Measurements from ENCODE around the gene KIF13A. TPM values are rescaled to one million over a fixed set of nuclear protein-coding genes. Genes with fewer than 3 reads are reported as not detected.

The KIF13A gene
- total RNA-seq, 2 donors from 2014 or later, result 35.3 to 45.0 TPM

DNA sequence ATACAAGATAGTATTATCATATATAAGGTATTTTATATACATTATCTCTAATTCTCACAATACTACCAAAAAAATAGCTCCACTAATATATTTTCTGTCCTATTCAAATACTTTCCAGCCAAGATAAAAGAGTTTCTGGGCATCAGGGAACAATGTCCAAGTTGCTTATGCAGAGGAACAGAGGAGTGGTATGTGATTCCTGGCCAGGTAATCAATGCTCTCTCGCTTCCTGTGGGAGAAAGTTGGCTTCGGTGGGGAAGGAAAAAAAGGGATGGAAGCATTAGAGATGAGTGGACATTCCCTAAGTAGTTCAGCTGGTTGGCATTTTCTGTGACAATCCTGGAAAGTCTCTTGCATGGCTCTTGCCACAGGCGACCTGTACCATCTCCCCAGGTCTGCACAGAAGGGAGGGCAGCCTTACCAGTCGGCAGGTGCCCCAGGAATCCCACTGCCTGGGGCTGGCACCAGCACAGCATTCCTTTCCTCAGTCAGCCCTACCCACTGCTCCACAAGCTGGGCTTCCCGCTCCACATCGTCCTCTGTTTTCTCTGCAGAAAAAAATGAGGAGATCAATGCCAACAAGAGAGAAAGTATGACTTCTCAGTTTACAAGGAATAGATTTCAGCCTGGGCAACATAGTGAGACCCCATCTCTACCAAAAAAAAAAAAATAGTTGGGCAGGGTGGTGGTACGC lies 202.2 kb downstream of the KIF13A start:
- H3K4me1 ChIP-seq (ENCODE audit: control insufficient read depth, insufficient read depth, low read length), result no peaks in the 10 kb centered on the region
- Mint-ChIP-seq H3K4me3 (no peak overlapping the region), H3K9me3 (no peaks in the 10 kb centered on the region), H3K36me3 (ENCODE audit: low read depth) (peaks cover 55% of the 10 kb centered on the region), H3K4me1 (peaks cover 16% of the 10 kb centered on the region), H3K27ac (no peak overlapping the region), H3K27me3 (ENCODE audit: insufficient read depth) (no peaks in the 10 kb centered on the region)
- H3K27me3 ChIP-seq (ENCODE audit: control insufficient read depth, insufficient read depth, low read length, poor library complexity, severe bottlenecking), result no peaks in the 10 kb centered on the region
- H3K27ac ChIP-seq (ENCODE audit: low read depth, low read length), result no peak overlapping the region
- H3K4me3 ChIP-seq (ENCODE audit: low read length), result no peak overlapping the region
- H3K9ac ChIP-seq (ENCODE audit: extremely low read depth, low read length, poor library complexity, severe bottlenecking), result no peak overlapping the region
- DNase-seq, result no peak
- WGBS, 2 experiments (ENCODE audit: insufficient coverage in 1 of 2, insufficient read length in 1 of 2), result 91 to 93% methylated on average over 5 to 7 of the region's 7 CpGs
- TF ChIP-seq, protein P1, sequence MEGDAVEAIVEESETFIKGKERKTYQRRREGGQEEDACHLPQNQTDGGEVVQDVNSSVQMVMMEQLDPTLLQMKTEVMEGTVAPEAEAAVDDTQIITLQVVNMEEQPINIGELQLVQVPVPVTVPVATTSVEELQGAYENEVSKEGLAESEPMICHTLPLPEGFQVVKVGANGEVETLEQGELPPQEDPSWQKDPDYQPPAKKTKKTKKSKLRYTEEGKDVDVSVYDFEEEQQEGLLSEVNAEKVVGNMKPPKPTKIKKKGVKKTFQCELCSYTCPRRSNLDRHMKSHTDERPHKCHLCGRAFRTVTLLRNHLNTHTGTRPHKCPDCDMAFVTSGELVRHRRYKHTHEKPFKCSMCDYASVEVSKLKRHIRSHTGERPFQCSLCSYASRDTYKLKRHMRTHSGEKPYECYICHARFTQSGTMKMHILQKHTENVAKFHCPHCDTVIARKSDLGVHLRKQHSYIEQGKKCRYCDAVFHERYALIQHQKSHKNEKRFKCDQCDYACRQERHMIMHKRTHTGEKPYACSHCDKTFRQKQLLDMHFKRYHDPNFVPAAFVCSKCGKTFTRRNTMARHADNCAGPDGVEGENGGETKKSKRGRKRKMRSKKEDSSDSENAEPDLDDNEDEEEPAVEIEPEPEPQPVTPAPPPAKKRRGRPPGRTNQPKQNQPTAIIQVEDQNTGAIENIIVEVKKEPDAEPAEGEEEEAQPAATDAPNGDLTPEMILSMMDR (conservative IDR thresholded peaks at IDR 0.05), result no peak
- peaks cover 68% of the 10 kb centered on the region for H3K36me3 ChIP-seq (ENCODE audit: control insufficient read depth, insufficient read depth, low read length)
- H3K9me3 ChIP-seq (ENCODE audit: control insufficient read depth, low read length), result no peaks in the 10 kb centered on the region

DNA sequence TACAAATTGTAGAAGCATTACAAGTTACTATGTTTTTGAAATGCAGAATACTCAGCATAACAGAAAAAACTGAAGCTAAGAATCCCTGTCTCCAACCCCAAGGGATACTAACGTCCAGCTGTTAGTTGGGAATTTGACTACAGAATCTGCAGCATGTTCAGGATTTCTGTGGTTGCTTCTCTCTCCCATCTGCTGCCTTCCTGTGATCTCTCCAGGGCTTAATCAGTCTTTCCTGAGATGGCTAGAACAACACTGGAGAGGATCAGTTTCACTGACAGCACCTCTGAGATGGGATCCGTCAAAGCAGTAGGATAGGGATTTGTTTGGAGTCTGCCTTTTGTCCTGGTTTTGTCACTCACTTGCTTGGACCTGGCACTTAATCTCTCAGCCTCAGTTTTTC lies 207.4 kb downstream of the KIF13A start:
- 75 to 83% methylated on average over 2 of the region's 2 CpGs for WGBS, 2 experiments (ENCODE audit: insufficient coverage in 1 of 2, insufficient read length in 1 of 2)
- no peaks in the 10 kb centered on the region for H3K27me3 ChIP-seq (ENCODE audit: control insufficient read depth, insufficient read depth, low read length, poor library complexity, severe bottlenecking)
- Mint-ChIP-seq H3K9me3 (no peaks in the 10 kb centered on the region), H3K27me3 (ENCODE audit: insufficient read depth) (no peaks in the 10 kb centered on the region), H3K36me3 (ENCODE audit: low read depth) (peaks cover 53% of the 10 kb centered on the region), H3K4me1 (peaks cover 24% of the 10 kb centered on the region), H3K27ac (peak overlapping the region; percentile 44), H3K4me3 (no peak overlapping the region)
- no peak overlapping the region for H3K9ac ChIP-seq (ENCODE audit: extremely low read depth, low read length, poor library complexity, severe bottlenecking)
- no peak overlapping the region for H3K27ac ChIP-seq (ENCODE audit: low read depth, low read length)
- no peaks in the 10 kb centered on the region for H3K9me3 ChIP-seq (ENCODE audit: control insufficient read depth, low read length)
- no peaks in the 10 kb centered on the region for H3K4me1 ChIP-seq (ENCODE audit: control insufficient read depth, insufficient read depth, low read length)
- H3K4me3 ChIP-seq (ENCODE audit: low read length), result no peak overlapping the region
- TF ChIP-seq, protein P1 (conservative IDR thresholded peaks at IDR 0.05), result no peak
- DNase-seq, result no peak
- H3K36me3 ChIP-seq (ENCODE audit: control insufficient read depth, insufficient read depth, low read length), result peaks cover 62% of the 10 kb centered on the region

DNA sequence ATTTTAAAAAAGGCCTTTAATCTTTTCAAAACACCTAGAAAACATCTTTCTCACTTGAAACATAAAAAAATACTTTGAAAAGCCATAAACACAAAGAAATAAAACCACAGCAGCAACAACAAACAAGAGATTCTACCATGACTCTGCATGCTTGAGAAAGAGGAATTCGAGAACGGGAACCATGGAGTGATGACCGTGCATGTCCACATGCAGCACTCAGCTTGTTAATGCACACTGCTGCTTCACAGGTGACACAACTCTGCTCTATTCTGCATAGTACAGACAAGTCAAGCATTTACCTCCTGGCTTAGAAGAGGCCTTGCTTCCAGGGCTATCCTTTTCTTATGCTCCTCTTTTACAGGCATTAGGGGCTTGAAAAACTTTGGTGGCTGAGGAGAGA lies 215.8 kb downstream of the KIF13A start:
- no peak overlapping the region for H3K27ac Mint-ChIP-seq

More for the DNA sequence above, 215.8 kb downstream of the KIF13A start:
- WGBS, 2 experiments (ENCODE audit: insufficient coverage in 1 of 2, insufficient read length in 1 of 2), result 96 to 98% methylated on average over 3 of the region's 3 CpGs
- no peak for DNase-seq
- Mint-ChIP-seq H3K27me3 (ENCODE audit: insufficient read depth) (no peaks in the 10 kb centered on the region), H3K9me3 (no peaks in the 10 kb centered on the region), H3K36me3 (ENCODE audit: low read depth) (peaks cover 47% of the 10 kb centered on the region), H3K4me1 (peaks cover 2% of the 10 kb centered on the region), H3K4me3 (no peak overlapping the region)
- Histone ChIP-seq H3K9ac (ENCODE audit: extremely low read depth, low read length, poor library complexity, severe bottlenecking) (no peak overlapping the region), H3K27me3 (ENCODE audit: control insufficient read depth, insufficient read depth, low read length, poor library complexity, severe bottlenecking) (no peaks in the 10 kb centered on the region), H3K4me3 (ENCODE audit: low read length) (no peak overlapping the region), H3K9me3 (ENCODE audit: control insufficient read depth, low read length) (no peaks in the 10 kb centered on the region), H3K4me1 (ENCODE audit: control insufficient read depth, insufficient read depth, low read length) (no peaks in the 10 kb centered on the region), H3K27ac (ENCODE audit: low read depth, low read length) (no peak overlapping the region), H3K36me3 (ENCODE audit: control insufficient read depth, insufficient read depth, low read length) (peaks cover 84% of the 10 kb centered on the region)
- TF ChIP-seq, protein P1 (conservative IDR thresholded peaks at IDR 0.05), result no peak

All from endodermal cell (in vitro differentiated cells).